ENCODE data around the gene SRSF1.

- TF ChIP-seq GATA3 (IDR thresholded peaks at IDR 0.05; ENCODE audit: low read depth, low read length) (no peak), GATA2 (IDR thresholded peaks at IDR 0.05; ENCODE audit: low read depth, low read length) (no peak)
These were observed 11.7 kb downstream of the SRSF1 start for GRCh38 chr17:57995076-57995956.
